SKM-1 (cell line): Measurements from ENCODE around the gene TRA2B.

Experiments
- DNase-seq: peaks from one replicate; lab custom pipeline; 2025; ENCODE audit not compliant: unreplicated experiment; lab: John Stamatoyannopoulos, UW

Gene TRA2B

DNA sequence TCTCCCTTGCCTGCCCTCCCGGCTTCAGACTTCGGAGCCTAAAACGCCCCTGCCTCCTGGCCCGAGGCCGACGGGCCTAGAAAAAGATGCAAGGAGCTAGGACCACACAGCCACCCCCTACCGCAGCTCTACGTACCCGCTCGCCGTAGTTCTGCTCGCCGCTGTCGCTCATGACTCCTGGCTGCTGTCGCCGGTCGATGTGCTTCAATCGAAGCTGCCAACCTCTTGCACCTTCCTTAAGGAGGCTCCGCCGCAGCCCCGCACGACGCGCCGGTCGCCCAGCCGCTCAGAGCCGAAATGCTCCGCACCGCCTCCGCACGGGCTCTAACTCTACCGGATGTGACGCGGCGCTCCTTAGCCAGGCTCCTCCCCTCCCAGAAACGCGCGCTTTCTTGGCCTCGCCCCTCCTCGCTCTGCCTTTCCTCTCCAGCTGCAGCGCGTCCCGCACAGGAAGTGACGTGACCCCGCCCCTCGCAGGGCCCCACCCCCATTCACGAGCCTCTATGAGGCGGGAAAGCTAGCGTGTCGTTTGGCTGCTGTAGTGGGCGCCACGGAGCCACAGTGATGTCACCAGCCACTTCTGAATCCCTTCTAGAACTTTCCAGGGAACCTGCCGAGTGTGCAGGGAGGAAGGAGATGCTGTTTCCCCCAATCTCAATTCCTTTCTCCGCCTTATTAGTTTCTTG is at the start of gene TRA2B:
Gene TRA2B (minus strand): TSS at position 326 of the 686 bp plus-strand sequence. CDS start 154 bp downstream, at position 172.
- DNase-seq = peak; percentile 99

DNA sequence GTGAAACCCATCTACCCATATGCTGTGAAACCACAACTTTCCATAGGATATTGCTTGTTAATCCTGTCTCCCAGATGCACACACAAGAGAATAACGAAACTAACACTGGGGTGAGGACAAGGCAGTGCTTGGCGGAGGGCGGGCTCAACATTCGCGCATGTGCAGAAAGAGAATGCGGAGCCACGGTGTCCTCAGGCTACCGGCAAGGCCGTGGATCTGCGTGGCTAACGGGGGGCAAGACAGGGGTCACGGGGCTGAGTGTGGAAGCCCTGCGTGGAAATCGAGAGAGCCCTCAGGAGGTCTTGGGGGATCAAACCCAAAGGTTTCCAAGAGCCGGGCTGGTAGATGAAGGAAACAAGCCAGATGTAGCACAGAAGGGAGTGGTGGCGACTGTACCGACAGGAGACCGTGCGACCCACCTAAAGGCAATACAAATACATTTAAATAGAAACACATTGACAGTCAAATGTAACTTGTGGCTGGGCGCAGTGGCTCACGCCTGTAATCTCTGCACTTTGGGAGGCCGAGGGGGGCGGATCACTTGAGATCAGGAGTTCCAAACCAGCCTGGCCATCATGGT is 48.5 kb upstream of the TRA2B start:
- no peak for DNase-seq

DNA sequence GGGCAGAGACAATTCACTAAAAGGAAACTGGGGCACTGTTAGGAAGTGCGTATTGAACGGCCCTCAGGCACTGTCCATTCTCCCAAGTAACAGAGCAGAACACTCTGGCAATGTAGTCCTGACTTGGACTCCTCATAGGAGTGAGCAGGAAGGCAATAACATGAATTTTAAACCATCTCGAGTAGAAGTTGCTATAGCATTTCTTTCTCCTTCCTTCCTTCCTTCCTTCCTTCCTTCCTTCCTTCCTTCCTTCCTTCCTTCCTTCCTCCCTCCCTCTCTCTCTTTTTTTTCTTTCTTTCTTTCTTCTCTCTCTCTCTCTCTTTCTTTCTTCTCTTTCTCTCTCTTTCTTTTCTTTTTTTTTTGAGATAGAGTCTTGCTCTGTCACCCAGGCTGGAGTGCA is 46.4 kb upstream of the TRA2B start:
- no peak for DNase-seq

DNA sequence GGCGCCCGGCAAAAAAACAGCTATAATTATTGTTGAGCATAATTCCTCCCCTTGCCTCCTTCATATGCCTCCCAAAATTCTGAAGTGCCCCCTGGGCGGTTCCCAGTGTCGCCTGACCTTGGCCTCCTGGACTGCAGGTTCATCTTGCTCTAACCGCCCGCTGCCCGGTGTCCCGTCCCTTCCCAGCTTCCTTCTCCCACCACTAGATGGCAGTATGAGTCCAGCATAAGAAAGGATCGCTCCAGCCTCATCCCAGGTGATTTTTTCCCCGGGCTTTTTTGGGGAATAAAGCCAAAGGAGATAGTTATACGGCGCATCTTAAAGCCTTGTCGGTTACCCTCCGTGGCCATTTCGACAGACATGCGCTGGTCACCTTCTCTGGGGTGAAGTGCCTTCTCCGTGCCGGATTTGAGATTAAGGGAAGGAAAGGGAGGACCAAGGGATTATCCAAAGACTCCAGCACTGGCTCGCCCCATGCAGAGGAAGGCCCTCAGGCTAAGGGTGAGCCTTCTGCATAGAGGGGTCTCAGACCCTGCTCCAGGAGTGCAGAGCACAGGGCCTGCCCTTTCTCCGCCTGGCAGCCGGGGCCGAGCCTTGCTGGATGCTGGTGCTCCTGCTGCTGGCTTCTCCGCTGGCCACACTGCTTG is 45.8 kb upstream of the TRA2B start:
- no peak for DNase-seq

- no peak for DNase-seq
Measured at GRCh38 chr3:185982632-185983031, 44.8 kb upstream of the TRA2B start.

- no peak for DNase-seq
Measured at GRCh38 chr3:185981621-185982020, 43.8 kb upstream of the TRA2B start.

DNA sequence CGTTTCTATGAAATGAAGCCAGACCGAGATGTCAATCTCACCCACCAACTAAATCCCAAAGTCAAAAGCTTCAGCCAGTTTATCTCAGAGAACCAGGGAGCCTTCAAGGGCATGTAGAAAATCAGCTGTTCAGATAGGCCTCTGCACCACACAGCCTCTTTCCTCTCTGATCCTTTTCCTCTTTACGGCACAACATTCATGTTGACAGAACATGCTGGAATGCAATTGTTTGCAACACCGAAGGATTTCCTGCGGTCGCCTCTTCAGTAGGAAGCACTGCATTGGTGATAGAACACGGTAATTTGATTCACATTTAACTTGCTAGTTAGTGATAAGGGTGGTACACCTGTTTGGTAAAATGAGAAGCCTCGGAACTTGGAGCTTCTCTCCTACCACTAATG is 41.9 kb upstream of the TRA2B start:
- no peak for DNase-seq

DNA sequence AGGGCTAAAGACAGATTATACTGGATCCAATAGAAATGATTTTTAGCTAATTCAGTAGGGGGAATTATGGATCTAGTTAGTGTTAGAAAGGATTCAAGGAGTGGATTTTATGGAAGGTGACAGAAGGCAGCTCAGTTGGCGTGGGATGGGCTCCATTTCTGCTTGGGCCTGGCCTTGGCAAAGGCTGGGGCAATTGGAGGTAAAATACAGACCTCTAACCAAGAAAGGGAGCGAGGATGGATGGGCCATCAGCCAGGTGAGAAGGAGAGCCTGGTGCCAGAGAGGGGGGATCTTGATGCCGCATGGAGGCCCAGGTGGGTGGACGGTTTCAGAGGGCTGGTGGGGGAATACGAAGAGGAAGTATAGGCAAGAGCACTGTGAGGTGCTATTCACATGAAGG is 40.7 kb upstream of the TRA2B start:
- DNase-seq = no peak

DNA sequence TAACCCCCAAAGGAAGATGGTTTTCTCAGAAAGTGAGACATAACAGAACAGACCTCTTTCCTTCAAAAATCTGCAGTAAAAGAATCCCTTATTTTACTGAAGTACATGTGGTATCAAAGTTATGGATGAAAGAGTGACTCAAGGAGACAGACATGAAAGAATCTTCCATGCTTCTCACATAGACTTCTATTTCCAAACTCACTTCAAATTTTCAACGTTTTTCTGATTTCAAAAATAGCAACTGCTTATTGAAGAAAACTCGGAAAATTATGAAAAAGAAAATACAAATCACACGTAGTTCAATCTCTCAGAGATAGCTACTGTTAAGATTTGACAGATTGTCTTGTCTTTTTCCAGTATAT is 39.8 kb upstream of the TRA2B start:
- no peak for DNase-seq

GRCh38 chr3:185976977-185977678 is 39.3 kb upstream of the TRA2B start:
- peak; percentile 74 for DNase-seq

DNA sequence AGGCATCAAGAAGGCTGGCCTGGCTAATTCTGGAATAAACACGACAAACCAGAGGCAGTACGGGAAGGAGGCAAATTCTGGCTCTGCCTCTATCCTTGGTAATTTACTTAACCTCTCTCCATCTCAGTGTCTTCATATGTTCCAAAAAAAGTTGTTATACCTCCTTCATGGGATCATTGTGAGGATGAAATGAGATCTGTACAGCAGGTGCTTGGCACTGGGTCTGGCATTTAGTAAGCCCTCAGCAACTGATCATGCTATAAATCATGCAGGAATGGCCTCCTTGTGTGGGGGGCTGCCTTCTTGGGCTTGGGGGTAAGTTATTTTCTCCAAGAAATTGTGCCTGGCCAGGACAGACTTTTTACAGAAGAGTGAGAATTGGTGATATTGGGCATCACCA is 38.3 kb upstream of the TRA2B start:
- no peak for DNase-seq

- DNase-seq = no peak
Measured at GRCh38 chr3:185971579-185971978, 33.8 kb upstream of the TRA2B start.

- DNase-seq = no peak
Measured at GRCh38 chr3:185968168-185968567, 30.4 kb upstream of the TRA2B start.

DNA sequence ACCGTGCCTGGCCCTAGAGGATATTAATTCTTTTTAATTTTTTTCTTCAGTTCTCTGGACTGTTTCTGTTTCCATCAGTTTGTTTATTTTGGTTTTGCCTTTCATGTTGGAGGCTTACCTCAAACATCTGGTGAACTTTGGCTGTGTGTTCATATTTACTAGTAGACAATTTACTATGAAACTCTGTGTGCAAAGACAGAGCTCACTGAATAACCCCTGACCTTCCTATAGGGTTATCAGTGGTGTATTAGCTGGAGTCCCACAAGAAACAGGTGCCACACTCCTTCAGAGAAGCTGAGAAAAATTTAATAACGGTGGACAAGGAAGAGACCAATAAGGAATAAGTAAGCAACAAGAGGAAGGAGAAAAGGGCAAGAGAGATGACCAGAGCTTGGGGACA is 28.8 kb upstream of the TRA2B start:
- DNase-seq = no peak

GRCh38 chr3:185965496-185965895 is 27.7 kb upstream of the TRA2B start:
- DNase-seq = no peak

- no peak for DNase-seq
Measured at GRCh38 chr3:185961675-185962232, 23.9 kb upstream of the TRA2B start.

DNA sequence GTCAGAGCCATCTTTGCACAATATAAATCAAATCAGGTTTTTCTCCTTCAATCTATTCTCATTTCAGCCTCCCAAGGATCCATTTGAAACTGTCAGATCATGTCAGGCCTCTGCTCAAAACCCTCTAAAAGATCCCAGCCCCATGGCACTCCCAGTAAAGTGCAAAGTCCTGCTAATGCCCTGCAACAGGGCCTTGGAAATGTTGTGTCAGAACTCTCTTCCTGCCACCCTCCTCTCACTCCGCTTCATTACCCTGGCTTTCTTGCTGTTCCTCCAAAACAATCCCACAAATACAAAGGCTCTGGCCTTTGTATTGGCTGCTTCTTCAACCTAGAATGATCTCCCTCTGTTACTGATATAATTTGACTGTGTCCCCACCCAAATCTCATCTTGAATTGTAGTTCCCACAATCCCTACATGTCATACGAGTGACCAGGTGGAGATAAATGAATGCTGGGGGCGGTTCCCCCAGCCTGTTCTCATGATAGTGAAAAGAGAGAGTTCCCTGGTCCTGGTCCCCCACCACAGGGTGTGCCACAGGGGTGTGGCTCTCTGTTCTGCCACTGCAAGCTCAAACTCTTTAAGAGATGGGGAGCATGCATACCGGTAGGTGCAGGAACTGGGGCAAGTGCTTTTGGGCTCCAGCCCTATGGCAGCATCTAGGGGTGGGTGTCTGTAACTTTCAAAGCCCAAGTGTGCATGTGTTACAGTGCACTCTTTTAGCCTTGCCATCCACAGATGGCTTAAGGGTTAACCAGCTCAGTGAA is 22.9 kb upstream of the TRA2B start:
- no peak for DNase-seq

- no peak for DNase-seq
Measured at GRCh38 chr3:185959609-185960521, 22.1 kb upstream of the TRA2B start.

- DNase-seq = no peak
Measured at GRCh38 chr3:185958626-185959025, 20.8 kb upstream of the TRA2B start.

- no peak for DNase-seq
Measured at GRCh38 chr3:185956244-185956643, 18.4 kb upstream of the TRA2B start.
